HL-60/S4 (cell line): Measurements from ENCODE around the gene ITPKB.

Experiments used
- in situ Hi-C: fragments of 300-500 bp; cut with MboI; formaldehyde crosslinking; loops from 2 replicates; pipeline ENCODE4 v1.14.3; 2022; ENCODE audit warnings: low sequenced_read_pairs

ITPKB gene

DNA sequence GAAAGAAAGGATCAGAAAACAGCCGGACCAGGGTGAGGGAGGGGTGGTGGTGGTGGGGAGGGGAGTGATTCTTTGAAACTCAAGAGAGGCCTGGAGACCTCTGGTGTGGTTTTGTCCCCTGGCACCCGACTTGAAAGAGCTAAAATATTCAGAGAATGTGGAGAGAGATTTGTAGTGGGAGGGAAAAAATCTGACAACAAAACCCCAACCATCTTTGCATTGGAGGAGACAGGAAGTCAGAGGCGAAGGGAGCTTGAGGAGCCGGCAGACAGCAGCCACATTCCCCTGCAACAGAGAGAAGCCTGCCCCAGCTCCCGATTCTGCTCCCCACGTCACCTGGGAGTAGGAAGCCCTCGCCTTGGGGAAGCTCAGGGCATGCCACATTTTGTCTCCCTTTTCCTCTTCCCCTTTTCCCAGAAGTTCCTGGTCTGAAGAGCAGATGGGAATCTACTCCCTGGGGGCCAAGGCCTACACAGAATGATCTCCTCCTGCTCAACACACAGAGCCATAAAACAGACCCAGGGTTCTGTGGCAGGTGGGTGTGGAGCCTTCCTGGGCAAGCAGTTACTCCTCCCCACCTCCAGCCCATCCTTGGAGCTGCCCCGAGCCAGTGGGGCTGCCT, 84.9 kb downstream of the ITPKB start:
- in situ Hi-C loops: no loop called here

DNA sequence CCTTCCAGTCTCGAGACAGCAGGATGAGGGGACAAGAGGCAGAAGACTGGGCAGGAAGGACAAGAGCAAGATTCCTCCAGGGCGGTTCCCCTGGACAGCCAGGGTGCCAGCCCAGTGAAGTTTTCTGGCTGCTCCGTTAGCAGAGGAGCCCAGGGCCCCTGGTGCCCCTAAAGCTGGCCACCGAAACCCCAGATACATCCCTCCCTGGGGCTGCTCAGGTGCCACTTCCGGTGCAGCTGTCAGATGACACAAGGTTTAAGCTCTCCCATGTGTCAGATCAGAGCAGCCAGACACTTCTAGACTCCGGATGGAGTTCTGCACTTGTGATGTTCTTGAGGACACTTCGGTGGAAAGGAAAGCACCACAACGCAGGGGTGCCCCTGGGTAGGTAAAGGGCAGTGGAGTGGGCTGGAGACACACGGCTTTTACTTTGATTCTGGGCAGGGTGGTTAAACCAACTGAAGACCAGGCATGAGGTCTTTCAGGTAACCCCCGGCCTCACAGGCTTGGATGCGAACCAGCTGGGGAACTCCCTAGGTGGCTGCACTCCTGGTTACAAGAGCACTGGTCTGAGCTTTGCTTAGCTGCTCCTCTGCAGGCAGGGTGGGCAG, 85.7 kb downstream of the ITPKB start:
- in situ Hi-C loops: no loop called here

DNA sequence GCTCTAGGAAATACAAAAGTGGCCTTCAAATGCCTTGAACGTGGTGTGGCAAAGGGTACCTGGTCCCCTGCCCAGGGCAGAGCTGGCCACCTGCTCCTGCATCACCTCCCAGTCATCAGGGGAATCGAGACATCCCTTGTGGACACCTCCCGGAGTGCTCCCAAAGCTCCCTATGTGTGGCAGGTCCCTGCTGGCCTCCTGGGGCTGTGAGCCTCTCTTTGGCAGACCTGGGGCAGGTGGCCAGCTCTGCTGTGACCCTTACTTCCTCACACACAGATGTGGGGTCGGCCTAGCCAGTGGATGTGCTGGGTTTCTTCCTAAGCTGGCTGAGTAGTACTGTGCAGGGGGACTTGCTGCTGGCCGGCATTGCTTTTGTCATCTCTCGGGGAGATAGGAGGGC, 86.5 kb downstream of the ITPKB start:
- in situ Hi-C loops: no loop called here

GRCh38 chr1:226651732-226652105, 87.4 kb downstream of the ITPKB start:
- in situ Hi-C loops: no loop called here

DNA sequence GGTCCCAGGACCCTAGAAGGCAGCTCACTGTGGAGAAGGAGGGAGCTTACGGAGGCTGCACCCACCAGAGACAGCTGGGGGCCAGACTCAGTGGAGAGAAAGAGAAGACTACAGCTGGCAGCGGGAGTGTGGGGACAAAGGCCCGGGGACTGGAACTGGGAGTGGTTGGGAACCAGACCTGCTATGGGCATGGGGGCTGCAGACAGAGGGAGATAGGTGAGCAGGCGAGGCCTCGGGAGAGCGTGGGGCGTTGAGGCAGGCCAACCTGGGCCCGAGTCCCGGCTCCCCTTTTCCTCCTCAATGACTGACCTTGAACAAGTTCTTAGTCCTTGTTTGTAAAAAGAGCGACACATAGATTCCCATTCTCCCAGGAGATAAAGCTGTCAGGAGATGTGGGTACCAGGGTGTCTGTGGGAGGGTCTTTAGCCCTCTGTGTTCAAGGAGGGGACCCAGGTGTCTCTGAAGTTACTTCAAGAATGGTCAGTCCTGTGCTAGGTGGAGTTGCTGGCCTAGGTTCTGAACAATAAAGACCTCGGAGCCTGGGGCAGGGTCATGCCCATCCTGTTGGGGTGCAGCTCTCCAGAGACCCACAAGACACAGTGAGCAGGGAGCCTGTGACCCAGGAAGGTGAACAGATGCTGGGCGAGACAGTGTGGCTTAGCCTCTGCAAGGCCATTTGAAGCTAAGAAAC, 87.9 kb downstream of the ITPKB start:
- in situ Hi-C loops: no loop called here

DNA sequence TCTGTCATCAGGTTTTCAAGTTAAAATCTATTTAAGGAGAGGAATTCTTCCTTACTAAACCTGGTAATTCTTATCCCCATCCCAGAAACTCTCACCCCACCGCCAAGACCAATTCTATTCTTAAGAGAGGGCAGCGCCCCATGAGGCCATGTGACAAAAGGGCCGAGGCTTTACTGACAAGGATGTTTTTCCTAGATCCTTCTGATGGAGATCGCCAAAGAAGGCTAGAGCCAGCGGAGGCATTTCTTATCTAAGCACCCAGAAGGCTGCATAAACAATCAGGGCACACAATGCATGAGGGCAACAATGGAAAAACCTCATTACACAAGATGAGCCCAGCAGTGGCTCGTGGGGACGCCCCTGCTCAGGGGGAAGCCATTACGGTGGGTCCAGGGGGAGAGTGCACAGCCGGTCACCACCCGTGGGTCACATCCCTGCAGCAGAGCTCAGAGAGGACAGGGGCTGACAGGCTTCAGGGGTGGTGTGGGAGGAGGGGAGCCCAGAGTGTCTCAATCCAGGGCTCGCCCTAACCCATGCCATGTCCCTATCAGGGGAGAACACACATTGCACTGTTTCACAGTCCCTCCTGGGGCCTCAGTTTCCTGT, 88.7 kb downstream of the ITPKB start:
- in situ Hi-C loops: no loop called here

GRCh38 chr1:226649780-226650179, 89.3 kb downstream of the ITPKB start:
- in situ Hi-C loops: no loop called here

- in situ Hi-C loops: no loop called here
These were observed 89.8 kb downstream of the ITPKB start for GRCh38 chr1:226649244-226649643.

DNA sequence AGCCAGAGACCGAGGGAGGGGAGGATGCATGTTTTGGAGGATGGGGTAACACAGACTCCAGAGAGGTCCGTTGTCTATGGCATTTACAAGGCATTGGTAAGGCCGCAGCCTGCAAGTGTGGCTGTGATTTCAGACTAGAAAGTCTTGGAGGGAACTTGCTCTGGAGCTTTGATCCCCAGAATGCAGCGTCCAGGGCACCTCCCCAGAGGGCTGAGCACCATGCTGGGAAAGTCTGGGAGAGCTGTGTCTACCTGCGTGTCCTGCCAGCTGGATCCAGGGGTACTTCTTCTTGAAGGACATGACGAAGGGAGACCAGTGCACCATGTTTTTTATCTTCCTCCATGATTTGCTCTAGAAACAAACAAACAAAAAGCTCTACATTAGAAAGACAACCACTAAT, 90.7 kb downstream of the ITPKB start:
- in situ Hi-C loops: no loop called here

- in situ Hi-C loops: no loop called here
These were observed 91.4 kb downstream of the ITPKB start for GRCh38 chr1:226647719-226648118.

- in situ Hi-C loops: no loop called here
These were observed 92.1 kb downstream of the ITPKB start for GRCh38 chr1:226646870-226647449.

GRCh38 chr1:226646026-226646869, 92.8 kb downstream of the ITPKB start:
- in situ Hi-C loops: no loop called here

DNA sequence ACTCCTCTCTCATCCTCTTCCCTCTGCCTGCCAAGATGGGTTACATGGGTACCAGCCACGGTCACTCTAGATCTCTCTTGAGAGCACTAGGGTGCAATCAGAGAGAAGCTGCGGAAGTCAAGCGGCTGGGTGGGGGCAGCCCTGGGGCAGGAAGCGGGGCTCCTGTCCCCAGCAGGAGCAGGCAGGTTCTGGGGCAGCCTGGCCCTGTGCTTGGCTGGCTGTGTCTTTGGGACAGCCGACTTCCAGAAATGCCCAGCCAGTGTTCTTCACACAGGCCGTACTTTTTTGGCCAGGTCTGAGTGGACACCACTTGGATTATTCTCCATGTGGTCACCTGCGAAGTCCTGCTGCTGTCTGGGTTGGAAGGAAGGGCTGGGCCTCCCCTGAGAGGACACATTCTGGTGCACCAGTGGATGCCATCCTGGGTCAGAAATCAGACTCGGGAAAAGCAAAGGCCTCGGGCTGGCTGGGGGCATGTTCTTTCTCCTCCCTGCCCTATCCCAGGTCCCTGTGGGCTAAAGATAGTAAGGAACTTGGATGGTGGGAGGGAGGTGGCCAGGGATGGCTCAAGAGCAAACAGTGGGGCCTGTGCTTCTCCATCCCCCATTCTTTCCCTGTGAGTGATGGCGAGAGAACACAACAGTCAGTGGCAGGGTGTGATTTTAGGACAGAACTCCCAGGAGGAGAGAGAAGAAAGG, 93.7 kb downstream of the ITPKB start:
- in situ Hi-C loops: no loop called here

- in situ Hi-C loops: no loop called here
These were observed 94.4 kb downstream of the ITPKB start for GRCh38 chr1:226644541-226645176.

- in situ Hi-C loops: no loop called here
These were observed 95.2 kb downstream of the ITPKB start for GRCh38 chr1:226643611-226644540.

- in situ Hi-C loops: no loop called here
These were observed 95.9 kb downstream of the ITPKB start for GRCh38 chr1:226643177-226643576.

DNA sequence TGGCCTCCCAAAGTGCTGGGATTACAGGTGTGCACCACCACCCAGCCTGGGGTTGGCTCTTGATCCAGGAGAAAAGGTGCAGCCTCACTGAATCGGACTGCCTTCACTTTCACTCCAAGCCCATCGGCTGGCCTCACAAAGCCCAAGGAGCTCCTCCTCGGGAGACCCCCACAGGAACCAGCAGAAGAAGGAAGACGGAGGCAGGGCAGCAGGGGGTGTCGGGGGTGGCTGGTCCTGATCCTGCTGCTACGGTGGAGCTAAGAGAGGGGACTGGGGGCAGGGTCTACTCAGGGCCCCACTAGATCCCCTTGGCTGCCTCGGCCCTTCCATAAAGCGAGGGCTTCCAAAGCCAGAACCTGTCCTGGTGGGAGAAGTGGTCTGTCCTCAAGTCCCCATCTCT, 96.7 kb downstream of the ITPKB start:
- in situ Hi-C loops: no loop called here

DNA sequence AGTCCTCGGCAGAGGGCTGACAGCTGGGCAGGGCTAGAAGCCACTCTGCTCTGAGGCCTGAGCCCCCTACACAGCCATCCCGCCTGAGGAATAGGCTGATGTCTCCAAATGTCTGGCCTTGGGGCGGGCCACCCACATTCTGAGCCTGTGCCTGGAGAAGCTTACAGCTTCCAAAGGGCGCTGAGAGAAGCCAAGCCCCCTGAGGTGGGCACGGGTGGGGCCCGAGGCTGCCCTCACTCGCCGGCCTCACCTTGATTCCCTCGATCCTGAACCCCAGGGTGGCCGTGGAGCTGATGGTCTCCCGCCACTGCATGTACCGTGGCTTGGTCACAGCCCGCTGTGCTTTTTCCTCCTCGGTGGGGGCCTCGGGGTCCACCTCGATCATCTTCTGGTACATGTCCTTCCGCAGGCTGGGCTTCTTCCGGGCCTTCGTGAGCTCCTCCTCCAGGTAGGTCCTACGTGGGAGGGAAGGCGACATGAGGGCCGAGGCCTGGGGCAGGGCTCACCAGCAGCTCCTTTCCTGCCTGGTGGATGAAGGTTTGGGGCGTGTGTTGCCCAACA, 97.3 kb downstream of the ITPKB start:
- in situ Hi-C loops: no loop called here
